Measurements from ENCODE around the gene ABCE1. TPM values are rescaled to one million over a fixed set of nuclear protein-coding genes. Genes with fewer than 3 reads are reported as not detected.

Gene ABCE1
- 58.5 TPM for total RNA-seq

DNA sequence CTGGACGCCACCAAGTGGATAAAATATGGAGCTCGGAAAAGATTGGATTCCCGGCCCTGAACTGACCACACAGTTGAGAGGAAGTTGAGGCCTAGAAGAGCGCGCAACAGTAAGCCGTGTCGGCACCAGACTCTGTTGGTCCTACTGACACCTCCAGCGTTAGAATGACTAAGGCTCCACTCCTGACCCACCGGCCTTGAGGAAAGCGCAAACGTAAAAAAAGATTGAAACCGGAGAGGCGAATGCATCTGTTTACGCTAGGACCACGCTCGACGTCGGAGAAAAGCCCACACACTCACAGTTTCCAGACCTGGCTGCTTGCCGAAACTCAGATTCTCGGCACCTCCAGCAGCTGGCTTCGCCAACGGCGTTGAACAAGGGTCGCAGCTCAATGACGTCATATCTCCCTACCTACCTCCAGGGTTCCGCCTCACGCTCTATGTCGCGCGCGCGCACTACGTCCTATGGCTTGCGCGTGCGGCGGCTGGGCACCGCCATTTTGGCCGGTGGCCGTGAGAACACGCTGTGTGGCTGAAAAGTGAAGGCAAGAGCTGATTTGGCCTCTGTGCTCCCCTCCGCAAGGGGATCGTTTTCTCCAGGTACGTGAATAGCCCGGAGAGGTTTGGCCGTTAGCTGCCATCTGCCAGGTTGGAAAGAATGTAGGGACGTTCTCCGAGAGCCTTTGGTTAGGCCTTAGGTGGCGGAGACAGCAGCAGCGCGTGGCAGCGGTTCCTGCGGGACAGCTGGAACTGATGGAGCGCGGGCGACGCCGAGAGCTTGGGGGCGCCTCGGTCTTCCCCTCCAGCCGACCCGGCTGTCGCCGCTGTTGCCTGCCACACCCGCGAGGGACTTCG, at the start of gene ABCE1, which contains the start of gene ANAPC10:
Gene ABCE1 (plus strand): TSS at position 491 of the 854 bp plus-strand sequence. CDS start 6,102 bp downstream, outside the sequence.
Gene ANAPC10 (minus strand): TSS at position 376 of the 854 bp plus-strand sequence. CDS start 2,097 bp downstream, outside the sequence.
- Histone ChIP-seq H3K9me3 (ENCODE audit: control insufficient read depth in 3 of 3, low read length in 3 of 3) (peaks cover 0 to 6% (median 3%) of the 10 kb centered on the region in 3 donors), H3K27ac (ENCODE audit: low read depth, low read length) (peak within 1 kb of the TSS; percentile 90), H3K36me3 (ENCODE audit: control insufficient read depth in 3 of 3, insufficient read depth in 3 of 3, low read length in 3 of 3) (peaks cover 17 to 21% (median 18%) of the 10 kb centered on the region in 3 donors), H3K9ac (ENCODE audit: low read depth in 1 of 3, low read length in 3 of 3) (peak within 1 kb of the TSS; percentile 81 to 91 (median 90)), H3K27me3 (ENCODE audit: control insufficient read depth in 3 of 3, insufficient read depth in 3 of 3, low read length in 3 of 3) (no peaks in the 10 kb centered on the region), H3K4me1 (ENCODE audit: control insufficient read depth in 3 of 3, insufficient read depth in 3 of 3, low read length in 3 of 3) (peaks cover 9 to 27% (median 25%) of the 10 kb centered on the region in 3 donors), H3K4me3 (ENCODE audit: low read length in 3 of 3) (peak within 1 kb of the TSS; percentile 78 to 96 (median 88))

DNA sequence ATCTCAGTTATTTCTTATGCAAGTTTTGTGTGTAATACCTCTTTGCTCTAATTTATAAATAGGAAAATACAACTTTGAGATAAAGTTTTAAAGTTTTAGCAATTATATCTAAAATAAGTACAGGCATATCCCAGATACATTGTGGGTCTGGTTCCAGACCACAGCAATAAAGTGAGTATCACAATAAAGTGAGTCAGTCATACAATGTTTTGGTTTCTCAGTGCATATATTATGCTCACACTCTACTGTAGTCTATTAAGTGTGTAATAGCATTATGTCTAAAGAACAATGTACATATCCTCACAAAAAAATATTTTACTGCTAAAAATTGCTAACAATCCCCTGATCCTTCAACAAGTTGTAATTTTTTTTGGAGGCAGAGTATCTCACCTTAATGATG, 49.3 kb upstream of the ABCE1 start:
- H3K4me1 ChIP-seq (ENCODE audit: control insufficient read depth in 3 of 3, insufficient read depth in 3 of 3, low read length in 3 of 3), result no peaks in the 10 kb centered on the region
- peaks cover 0 to 4% (median 0%) of the 10 kb centered on the region in 3 donors for H3K36me3 ChIP-seq (ENCODE audit: control insufficient read depth in 3 of 3, insufficient read depth in 3 of 3, low read length in 3 of 3)
- no peak overlapping the region for H3K27ac ChIP-seq (ENCODE audit: low read depth, low read length)

DNA sequence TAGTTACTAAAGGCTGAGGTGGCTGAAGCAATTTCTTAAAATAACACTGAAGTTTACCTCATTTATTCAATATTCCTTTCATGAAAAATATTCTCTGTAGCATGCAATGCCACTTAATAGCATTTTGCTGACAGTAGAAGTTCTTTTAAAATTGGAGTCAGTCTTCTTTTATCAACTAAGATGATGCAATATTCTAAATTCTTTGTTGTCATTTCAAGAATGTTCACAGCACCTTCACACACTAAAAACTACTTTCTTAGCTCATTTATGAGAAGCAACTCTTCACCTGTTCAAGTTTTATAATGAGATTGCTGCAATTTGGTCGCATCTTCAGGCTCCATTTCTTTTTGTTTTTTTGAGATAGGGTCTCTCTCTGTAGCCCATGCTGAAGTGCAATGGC, 48.9 kb upstream of the ABCE1 start:
- Histone ChIP-seq H3K9me3 (ENCODE audit: control insufficient read depth in 3 of 3, low read length in 3 of 3) (no peaks in the 10 kb centered on the region), H3K27ac (ENCODE audit: low read depth, low read length) (no peak overlapping the region), H3K27me3 (ENCODE audit: control insufficient read depth in 3 of 3, insufficient read depth in 3 of 3, low read length in 3 of 3) (no peaks in the 10 kb centered on the region), H3K4me1 (ENCODE audit: control insufficient read depth in 3 of 3, insufficient read depth in 3 of 3, low read length in 3 of 3) (no peaks in the 10 kb centered on the region), H3K9ac (ENCODE audit: low read depth in 1 of 3, low read length in 3 of 3) (no peak overlapping the region), H3K4me3 (ENCODE audit: low read length in 3 of 3) (no peak overlapping the region), H3K36me3 (ENCODE audit: control insufficient read depth in 3 of 3, insufficient read depth in 3 of 3, low read length in 3 of 3) (peaks cover 0 to 4% (median 0%) of the 10 kb centered on the region in 3 donors)

More for the DNA sequence above, 49.3 kb upstream of the ABCE1 start:
- Histone ChIP-seq H3K9me3 (ENCODE audit: control insufficient read depth in 3 of 3, low read length in 3 of 3) (no peaks in the 10 kb centered on the region), H3K4me3 (ENCODE audit: low read length in 3 of 3) (no peak overlapping the region), H3K27me3 (ENCODE audit: control insufficient read depth in 3 of 3, insufficient read depth in 3 of 3, low read length in 3 of 3) (no peaks in the 10 kb centered on the region), H3K9ac (ENCODE audit: low read depth in 1 of 3, low read length in 3 of 3) (no peak overlapping the region)

DNA sequence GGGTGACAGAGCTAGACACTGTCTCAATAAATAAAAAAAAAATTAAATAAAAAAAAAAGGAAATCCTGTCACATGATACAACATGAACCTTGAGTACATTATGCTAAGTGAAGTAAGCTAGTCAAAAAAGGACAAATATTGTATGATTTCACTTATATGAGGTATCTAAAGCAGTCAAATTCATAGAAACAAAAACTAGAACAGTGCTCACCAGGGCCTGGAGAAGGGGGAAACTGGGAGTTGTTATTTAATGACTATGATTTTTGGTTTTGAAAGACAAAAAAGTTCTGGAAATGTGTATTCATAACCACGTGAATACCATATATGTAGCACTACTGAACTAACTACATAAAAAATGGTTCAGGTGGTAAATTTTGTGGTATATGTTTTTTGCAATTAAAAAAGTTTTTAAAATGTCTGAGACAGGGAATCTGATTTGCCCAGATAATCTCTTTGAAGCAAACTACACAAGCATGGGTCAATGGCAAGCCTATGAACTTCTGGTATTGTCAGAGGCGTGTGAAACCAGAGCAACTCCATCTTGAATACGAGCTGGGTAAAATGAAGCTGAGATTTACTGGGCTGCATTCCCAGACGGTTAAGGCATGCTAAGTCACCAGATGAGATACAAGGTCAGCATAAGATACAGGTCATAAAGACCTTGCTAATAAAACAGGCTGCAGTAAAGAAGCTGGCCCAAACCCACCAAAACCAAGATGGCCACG, 42.4 kb upstream of the ABCE1 start:
- no peak overlapping the region for H3K27ac ChIP-seq (ENCODE audit: low read depth, low read length)
- no peaks in the 10 kb centered on the region for H3K27me3 ChIP-seq (ENCODE audit: control insufficient read depth in 3 of 3, insufficient read depth in 3 of 3, low read length in 3 of 3)
- H3K9ac ChIP-seq (ENCODE audit: low read depth in 1 of 3, low read length in 3 of 3), result no peak overlapping the region
- no peak overlapping the region for H3K4me3 ChIP-seq (ENCODE audit: low read length in 3 of 3)
- no peaks in the 10 kb centered on the region for H3K4me1 ChIP-seq (ENCODE audit: control insufficient read depth in 3 of 3, insufficient read depth in 3 of 3, low read length in 3 of 3)
- H3K9me3 ChIP-seq (ENCODE audit: control insufficient read depth in 3 of 3, low read length in 3 of 3), result no peaks in the 10 kb centered on the region
- no peaks in the 10 kb centered on the region for H3K36me3 ChIP-seq (ENCODE audit: control insufficient read depth in 3 of 3, insufficient read depth in 3 of 3, low read length in 3 of 3)

GRCh38 chr4:145056325-145057130, 41.6 kb upstream of the ABCE1 start:
- Histone ChIP-seq H3K27me3 (ENCODE audit: control insufficient read depth in 3 of 3, insufficient read depth in 3 of 3, low read length in 3 of 3) (no peaks in the 10 kb centered on the region), H3K9me3 (ENCODE audit: control insufficient read depth in 3 of 3, low read length in 3 of 3) (no peaks in the 10 kb centered on the region), H3K27ac (ENCODE audit: low read depth, low read length) (no peak overlapping the region), H3K9ac (ENCODE audit: low read depth in 1 of 3, low read length in 3 of 3) (no peak overlapping the region), H3K4me3 (ENCODE audit: low read length in 3 of 3) (no peak overlapping the region), H3K4me1 (ENCODE audit: control insufficient read depth in 3 of 3, insufficient read depth in 3 of 3, low read length in 3 of 3) (no peaks in the 10 kb centered on the region), H3K36me3 (ENCODE audit: control insufficient read depth in 3 of 3, insufficient read depth in 3 of 3, low read length in 3 of 3) (no peaks in the 10 kb centered on the region)

DNA sequence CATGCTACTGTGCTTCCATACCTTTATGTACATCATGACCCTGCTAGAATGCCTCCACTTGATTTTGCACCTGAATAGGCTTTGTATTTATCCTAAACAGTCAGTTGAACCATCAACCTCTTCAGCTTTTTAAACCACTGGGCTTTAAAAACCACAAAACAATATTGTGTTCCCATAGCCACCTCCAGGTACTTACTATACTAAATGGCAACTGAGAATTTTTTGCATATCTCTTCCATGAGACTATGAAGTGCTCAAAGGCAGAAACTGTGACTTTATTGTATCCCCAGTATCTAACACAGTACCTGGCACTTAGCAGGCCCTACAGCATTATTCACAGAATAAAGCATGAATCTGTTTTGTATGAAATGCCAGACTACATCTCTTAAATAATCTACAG, 39.9 kb upstream of the ABCE1 start:
- Histone ChIP-seq H3K4me1 (ENCODE audit: control insufficient read depth in 3 of 3, insufficient read depth in 3 of 3, low read length in 3 of 3) (no peaks in the 10 kb centered on the region), H3K9ac (ENCODE audit: low read depth in 1 of 3, low read length in 3 of 3) (no peak overlapping the region), H3K36me3 (ENCODE audit: control insufficient read depth in 3 of 3, insufficient read depth in 3 of 3, low read length in 3 of 3) (no peaks in the 10 kb centered on the region), H3K9me3 (ENCODE audit: control insufficient read depth in 3 of 3, low read length in 3 of 3) (no peaks in the 10 kb centered on the region), H3K27ac (ENCODE audit: low read depth, low read length) (no peak overlapping the region), H3K27me3 (ENCODE audit: control insufficient read depth in 3 of 3, insufficient read depth in 3 of 3, low read length in 3 of 3) (no peaks in the 10 kb centered on the region), H3K4me3 (ENCODE audit: low read length in 3 of 3) (no peak overlapping the region)

DNA sequence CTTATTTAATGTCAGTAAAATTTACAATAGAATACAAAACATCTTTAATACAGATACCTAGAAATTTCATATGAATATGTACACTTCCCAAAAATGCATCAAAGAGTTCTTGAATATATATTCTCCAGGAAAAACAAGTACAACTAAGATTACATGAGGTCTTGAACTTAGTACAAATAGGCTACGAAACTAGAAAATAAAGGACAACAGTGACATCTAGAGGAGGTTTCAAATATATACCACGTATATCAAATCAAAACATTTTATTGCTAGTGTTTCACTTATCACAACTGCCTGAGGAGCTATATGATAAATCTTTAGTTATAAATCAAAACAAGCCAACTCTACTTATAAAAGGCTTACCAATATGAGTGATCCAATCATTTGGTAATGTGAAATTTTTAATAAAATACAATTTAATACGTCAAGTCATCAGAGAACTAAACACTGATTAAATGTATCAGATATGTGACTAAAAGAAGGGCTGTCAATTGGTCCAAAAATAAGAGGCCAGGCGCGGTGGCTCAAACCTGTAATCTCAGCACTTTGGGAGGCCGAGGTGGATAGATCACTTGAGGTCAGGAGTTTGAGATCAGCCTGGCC, 36.7 kb upstream of the ABCE1 start:
- H3K9ac ChIP-seq (ENCODE audit: low read depth in 1 of 3, low read length in 3 of 3), result no peak overlapping the region

DNA sequence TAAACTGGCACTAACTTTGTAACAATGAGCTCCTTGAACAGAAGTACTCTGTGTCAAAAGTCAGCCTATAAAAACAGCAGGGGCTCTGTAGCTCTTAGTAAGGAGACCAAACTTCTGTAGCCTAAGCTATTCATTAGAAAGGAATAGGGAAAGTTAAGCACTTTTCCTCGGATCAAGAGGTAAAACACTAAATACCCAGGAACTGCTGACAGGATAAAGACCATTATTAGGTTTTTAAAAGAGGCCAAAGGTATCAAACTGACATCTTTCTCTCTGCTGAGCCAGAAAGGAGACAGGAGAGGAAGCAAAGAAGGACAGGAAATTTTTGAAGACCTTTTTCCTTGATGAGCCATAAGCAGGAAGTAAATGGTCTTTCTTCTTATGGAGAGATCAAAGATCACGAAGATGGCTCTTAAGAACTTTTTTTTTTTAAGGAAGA, 32.0 kb upstream of the ABCE1 start:
- H3K9ac ChIP-seq (ENCODE audit: low read depth in 1 of 3, low read length in 3 of 3), result no peak overlapping the region
- H3K27ac ChIP-seq (ENCODE audit: low read depth, low read length), result no peak overlapping the region
- no peaks in the 10 kb centered on the region for H3K4me1 ChIP-seq (ENCODE audit: control insufficient read depth in 3 of 3, insufficient read depth in 3 of 3, low read length in 3 of 3)
- H3K9me3 ChIP-seq (ENCODE audit: control insufficient read depth in 3 of 3, low read length in 3 of 3), result no peaks in the 10 kb centered on the region
- no peaks in the 10 kb centered on the region for H3K27me3 ChIP-seq (ENCODE audit: control insufficient read depth in 3 of 3, insufficient read depth in 3 of 3, low read length in 3 of 3)
- no peaks in the 10 kb centered on the region for H3K36me3 ChIP-seq (ENCODE audit: control insufficient read depth in 3 of 3, insufficient read depth in 3 of 3, low read length in 3 of 3)
- H3K4me3 ChIP-seq (ENCODE audit: low read length in 3 of 3), result no peak overlapping the region

More for the DNA sequence above, 36.7 kb upstream of the ABCE1 start:
- Histone ChIP-seq H3K9me3 (ENCODE audit: control insufficient read depth in 3 of 3, low read length in 3 of 3) (no peaks in the 10 kb centered on the region), H3K4me1 (ENCODE audit: control insufficient read depth in 3 of 3, insufficient read depth in 3 of 3, low read length in 3 of 3) (no peaks in the 10 kb centered on the region), H3K27me3 (ENCODE audit: control insufficient read depth in 3 of 3, insufficient read depth in 3 of 3, low read length in 3 of 3) (no peaks in the 10 kb centered on the region), H3K27ac (ENCODE audit: low read depth, low read length) (no peak overlapping the region), H3K4me3 (ENCODE audit: low read length in 3 of 3) (no peak overlapping the region), H3K36me3 (ENCODE audit: control insufficient read depth in 3 of 3, insufficient read depth in 3 of 3, low read length in 3 of 3) (no peaks in the 10 kb centered on the region)

DNA sequence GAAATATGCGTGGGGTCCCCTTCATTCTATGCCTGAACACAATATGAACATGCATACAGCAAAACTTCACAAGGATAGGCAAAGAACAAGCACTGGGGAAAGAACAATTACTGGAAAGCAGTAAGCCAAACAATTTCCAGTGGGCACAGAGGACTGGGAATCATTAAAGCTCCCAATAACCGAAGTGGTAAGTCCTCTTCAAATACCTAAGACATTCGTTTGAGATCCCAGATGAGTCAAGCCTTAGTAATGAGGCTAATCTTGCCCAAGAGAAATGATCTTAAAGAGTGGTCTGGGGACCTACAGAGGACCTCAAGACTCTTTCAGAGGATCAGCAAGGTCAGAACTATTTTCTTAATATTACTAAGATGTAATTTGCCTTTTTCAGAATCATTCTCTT, 28.8 kb upstream of the ABCE1 start:
- no peaks in the 10 kb centered on the region for H3K36me3 ChIP-seq (ENCODE audit: control insufficient read depth in 3 of 3, insufficient read depth in 3 of 3, low read length in 3 of 3)
- no peak overlapping the region for H3K4me3 ChIP-seq (ENCODE audit: low read length in 3 of 3)
- H3K27ac ChIP-seq (ENCODE audit: low read depth, low read length), result no peak overlapping the region
- H3K9ac ChIP-seq (ENCODE audit: low read depth in 1 of 3, low read length in 3 of 3), result no peak overlapping the region
- no peaks in the 10 kb centered on the region for H3K27me3 ChIP-seq (ENCODE audit: control insufficient read depth in 3 of 3, insufficient read depth in 3 of 3, low read length in 3 of 3)
- H3K9me3 ChIP-seq (ENCODE audit: control insufficient read depth in 3 of 3, low read length in 3 of 3), result no peaks in the 10 kb centered on the region
- H3K4me1 ChIP-seq (ENCODE audit: control insufficient read depth in 3 of 3, insufficient read depth in 3 of 3, low read length in 3 of 3), result no peaks in the 10 kb centered on the region
